Fibroblast of gingiva (primary cell): ENCODE data around the gene ZNF491.
"Not testable (repeated sequence)": the region's sequence is repeated elsewhere in the genome, so short reads cannot be mapped to it uniquely, and the experiment has no call there.

Experiments used
- DNase-seq: peaks from one replicate; pipeline ENCODE4 v3.0.0-alpha.2; 2011; ENCODE audit warnings: low read depth

Gene ZNF491

DNA sequence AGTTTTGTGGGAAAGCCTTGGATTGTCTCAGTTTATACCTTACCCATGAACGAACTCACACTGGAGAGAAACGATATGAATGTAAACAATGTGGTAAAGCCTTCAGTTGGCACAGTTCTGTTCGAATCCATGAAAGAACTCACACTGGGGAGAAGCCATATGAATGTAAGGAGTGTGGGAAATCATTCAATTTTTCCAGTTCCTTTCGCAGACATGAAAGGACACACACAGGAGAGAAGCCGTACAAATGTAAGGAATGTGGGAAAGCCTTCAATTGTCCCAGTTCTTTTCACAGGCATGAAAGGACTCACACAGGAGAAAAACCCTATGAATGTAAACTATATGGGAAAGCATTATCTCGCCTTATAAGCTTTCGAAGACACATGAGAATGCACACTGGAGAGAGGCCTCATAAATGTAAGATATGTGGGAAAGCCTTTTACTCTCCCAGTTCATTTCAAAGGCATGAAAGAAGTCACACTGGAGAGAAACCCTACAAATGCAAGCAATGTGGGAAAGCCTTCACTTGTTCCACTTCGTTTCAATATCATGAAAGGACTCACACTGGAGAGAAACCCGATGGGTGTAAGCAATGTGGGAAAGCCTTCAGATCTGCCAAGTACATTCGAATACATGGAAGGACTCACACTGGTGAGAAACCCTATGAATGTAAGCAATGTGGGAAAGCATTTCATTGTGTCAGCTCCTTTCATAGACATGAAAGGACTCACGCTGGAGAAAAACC lies 8.2 kb downstream of the ZNF491 start:
- DNase-seq: no peak

DNA sequence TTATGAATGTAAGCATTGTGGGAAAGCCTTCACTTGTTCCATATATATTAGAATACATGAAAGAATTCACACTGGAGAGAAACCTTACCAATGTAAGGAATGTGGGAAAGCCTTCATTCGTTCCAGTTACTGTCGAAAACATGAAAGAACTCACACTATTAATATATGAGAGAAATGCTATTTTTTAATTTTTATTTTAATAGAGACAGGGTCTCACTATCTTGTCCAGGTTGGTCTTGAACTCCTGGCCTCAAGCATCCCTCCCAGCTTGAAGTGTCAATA lies 8.7 kb downstream of the ZNF491 start:
- no peak for DNase-seq

DNA sequence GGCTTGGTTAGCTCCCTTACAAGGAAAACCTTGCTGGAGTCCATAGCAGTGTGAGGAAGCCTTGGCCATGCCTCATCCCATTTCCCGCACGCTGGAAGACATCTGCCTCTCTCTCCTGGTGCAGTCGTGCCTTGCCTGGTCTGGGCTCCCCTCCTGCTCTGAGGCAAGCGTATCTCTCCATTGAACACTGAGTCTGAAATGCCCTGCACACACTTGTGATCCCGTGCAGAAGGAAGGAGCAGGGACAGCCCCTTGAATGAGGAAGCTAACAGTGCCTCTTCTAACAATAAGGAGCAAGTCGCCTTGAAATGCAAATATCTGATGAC lies 15.3 kb downstream of the ZNF491 start:
- no peak for DNase-seq

DNA sequence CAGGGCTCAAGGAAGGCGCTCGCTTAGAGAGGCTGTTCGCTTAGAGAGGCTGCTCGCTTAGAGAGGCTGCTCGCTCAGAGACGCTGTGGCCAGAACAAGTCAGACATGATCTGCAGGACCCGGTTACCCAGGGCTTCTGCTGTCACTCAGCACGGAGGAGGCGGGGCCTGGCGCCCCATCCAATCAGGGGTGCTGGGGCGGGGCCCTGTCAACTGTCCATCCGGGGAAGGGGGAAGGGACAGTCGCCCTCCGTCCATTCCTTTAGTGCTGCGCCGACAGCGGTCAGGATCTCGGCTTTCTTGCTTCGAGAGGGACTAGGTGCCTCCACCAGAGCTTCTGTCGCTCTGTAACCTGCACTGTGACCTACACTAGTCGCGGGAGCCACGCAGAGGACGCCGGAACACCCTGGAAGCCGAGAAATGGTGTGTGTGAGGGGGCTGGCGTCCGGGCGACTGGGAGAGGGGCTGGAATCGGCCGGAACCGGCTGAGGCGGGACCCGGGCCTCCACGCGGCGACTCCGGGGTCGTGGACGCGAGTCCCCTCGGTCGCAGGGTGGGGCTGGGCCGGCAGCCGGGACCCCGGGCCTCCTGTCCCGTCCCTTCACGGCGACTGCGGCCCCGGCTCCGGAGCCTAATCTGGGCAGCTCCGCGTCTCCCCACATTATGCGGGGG lies 15.8 kb downstream of the ZNF491 start, which contains the start of gene ZNF440:
Gene ZNF440, plus strand, starts transcription at position 245 of the 671 bp plus-strand sequence. Its CDS starts 175 bp downstream, at position 420.
- peak; percentile 90 for DNase-seq

DNA sequence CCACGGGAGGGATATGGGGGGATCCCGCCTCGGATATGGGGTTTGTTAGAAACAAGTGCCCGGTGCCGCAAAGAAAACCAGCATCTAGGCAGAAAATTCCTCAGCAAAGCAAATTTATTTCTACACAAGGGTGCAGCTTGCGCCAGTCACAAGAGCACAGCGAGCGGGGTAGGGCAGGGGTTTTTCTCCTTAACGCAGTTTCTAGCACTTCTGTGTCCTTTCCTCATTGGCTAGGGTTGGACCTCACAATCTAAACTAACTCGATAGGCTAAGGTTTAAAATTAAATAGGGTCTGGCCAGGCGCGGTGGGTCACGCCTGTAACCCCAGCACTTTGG lies 16.3 kb downstream of the ZNF491 start:
- peak; percentile 40 for DNase-seq

DNA sequence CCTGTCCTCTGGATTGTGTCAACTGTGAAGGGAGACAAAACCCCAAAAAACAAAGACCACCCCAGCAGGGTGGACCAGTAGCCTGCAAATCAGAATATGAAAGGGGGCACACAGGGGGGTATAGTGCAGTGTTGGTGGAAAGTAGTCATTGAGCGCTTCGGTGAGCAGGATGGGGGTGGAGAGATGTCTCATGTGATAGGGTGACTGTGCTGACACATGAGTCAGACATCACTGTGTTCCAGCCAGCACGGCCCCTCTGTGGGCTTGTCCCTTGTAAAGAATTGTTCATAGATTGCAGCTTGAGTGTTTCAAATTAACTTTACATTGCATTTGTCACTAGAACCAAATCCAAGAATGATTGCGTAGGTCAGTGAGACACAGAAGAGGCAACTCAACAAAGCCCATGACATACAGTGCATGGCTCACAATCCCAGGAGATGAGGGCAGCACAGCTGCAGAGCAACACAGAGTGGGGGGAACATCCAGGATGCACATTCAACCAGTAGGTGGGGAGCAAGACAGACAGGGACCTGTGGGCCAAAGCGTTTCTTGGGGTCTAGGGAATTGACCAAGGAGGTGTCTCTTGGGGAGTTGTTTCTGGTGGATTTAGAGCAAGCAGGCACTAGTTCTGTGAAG lies 23.3 kb downstream of the ZNF491 start:
- peak; percentile 9 for DNase-seq

DNA sequence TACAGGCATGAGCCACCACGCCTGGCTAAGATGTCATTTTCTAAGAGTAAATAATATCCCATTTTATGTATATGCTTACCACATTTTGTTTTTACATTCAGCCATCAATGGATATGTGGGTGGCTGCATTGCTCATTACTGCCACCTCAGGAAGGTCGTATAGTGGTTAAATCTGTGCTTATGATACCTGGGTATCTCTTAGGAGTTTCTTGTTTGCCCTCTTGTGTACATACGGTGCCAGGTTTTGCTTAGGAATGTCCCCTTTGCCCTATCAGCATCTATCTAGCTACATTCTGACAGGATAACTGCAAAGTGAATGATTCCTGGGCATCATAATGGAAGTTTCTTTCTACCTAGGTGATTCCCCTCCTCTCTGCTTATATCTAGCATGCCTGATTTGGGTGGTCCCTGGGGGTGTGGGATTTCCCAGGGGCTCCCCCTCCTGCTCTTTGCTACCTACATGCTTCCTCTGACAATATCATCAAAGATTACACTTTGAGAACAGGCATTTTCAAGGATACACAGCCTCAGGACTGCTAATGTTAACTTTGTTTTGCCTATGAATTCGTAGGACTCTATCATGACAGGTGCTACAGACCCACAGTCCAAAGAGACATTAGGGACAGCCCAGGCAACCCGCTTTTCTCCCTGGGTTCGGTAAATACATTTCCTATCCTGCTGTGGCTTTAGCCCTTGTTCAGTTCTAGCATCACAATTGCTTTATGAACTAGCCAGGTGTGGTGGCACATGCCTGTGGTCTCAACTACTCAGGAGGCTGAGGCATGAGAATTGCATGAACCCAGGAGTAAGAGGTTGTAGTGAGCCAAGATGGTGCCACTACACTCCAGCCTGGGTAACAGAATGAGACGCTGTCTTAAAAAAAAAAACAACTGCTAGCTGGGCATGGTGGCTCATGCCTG lies 30.9 kb downstream of the ZNF491 start:
- DNase-seq: not testable (repeated sequence)

DNA sequence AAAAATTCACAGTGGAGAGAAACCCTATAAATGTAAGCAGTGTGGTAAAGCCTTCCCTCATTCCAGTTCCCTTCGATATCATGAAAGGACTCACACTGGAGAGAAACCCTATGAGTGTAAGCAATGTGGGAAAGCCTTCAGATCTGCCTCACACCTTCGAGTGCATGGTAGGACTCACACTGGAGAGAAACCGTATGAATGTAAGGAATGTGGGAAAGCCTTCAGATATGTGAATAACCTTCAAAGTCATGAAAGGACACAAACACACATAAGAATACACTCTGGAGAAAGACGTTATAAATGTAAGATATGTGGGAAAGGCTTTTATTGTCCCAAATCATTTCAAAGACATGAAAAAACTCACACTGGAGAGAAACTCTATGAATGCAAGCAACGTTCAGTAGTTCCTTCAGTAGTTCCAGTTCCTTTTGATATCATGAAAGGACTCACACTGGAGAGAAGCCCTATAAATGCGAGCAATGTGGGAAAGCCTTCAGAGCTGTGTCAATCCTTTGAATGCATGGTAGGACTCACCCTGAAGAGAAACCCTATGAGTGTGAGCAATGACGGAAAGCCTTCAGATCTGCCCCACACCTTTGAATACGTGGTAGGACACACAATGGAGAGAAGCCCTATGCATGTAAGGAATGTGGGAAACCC lies 34.1 kb downstream of the ZNF491 start:
- DNase-seq: no peak

DNA sequence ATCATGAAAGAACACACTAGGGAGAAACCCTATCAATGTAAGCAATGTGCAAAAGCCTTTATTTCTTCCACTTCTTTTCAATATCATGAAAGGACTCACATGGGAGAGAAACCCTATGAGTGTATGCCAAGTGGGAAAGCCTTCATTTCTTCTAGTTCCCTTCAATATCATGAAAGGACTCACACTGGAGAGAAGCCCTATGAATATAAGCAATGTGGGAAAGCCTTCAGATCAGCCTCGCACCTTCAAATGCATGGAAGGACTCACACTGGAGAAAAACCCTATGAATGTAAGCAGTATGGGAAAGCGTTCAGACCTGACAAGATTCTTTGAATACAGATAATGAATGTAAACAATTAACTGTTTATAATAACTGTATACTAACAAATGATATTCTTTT lies 35.2 kb downstream of the ZNF491 start:
- DNase-seq: no peak

DNA sequence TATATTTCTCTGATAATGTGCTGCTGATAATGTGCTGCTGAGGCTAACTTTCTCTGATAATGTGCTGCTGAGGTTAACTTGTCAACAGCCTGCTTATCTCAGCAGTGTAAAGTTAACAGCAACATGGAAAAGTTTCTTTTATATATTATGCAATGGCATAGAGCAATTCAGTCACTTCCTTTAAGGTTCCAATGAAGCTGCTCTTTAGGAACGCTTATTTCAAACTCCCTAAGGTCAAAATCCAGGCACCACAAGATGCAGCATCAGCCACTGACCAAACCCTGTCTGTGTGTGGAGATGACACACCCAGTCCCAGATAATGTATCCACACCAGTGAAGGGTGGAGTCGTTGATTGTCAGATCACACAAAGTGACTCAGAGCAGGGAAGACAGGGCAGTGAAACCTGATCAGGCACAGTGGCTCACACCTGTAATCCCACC lies 37.3 kb downstream of the ZNF491 start:
- not testable (repeated sequence) for DNase-seq

DNA sequence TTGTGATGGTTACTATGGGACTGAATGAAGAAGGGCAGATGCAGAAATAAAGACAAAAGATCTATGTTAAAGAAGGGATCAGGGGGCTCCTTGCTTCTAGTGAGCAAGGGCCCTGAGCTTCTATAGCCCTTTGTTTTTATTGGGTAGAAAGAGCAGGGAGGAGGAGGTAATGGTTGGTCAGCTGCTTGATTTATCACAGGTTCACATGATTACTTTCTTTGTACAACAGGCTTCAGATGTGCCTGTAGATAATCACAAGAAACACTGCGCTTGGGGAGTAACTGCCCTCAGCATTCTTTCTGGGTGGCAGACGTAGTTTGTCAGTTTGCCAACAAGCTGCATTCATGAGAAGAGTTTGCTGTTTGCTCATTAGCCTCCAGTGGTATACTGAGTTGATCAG lies 45.4 kb downstream of the ZNF491 start:
- DNase-seq: no peak

DNA sequence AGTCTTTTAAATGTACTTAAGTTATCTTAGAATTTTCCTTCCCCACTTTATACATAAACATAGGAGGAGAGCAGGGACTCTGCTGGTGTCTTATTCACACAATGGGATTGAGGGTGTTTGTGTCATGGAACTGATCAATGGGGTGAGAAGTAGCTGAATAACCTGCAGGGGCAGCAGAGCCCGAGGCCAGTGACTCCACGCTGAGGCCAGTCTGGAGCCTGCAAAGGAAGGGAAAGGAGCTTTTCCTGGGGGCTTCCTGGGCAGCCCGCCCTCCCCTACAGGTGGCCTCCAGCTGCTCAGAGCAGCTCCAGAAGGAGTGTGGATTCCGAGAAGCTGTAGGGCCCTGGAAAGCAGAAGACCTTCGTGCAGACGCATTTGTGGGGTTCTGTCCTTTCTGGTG lies 49.3 kb downstream of the ZNF491 start:
- not testable (repeated sequence) for DNase-seq

DNA sequence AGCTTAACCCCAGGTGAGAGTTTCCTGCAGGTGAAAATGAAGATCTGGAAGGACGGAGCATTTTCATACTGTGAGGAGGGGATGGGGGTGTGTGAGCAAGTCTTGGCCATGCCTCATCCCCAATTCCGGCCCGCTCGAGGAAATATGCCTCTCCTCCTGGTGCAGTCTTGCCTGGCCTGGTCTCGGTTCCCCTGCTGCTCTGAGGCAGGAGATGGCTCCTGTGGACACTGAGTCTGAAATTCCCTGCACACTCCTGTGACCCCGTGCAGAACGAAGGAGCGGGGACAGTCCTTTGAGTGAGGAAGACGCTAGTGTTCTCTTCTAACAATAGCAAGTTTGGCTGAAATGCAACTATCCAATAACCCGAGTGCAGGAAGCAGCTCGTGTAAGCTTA lies 49.9 kb downstream of the ZNF491 start:
- DNase-seq: no peak

DNA sequence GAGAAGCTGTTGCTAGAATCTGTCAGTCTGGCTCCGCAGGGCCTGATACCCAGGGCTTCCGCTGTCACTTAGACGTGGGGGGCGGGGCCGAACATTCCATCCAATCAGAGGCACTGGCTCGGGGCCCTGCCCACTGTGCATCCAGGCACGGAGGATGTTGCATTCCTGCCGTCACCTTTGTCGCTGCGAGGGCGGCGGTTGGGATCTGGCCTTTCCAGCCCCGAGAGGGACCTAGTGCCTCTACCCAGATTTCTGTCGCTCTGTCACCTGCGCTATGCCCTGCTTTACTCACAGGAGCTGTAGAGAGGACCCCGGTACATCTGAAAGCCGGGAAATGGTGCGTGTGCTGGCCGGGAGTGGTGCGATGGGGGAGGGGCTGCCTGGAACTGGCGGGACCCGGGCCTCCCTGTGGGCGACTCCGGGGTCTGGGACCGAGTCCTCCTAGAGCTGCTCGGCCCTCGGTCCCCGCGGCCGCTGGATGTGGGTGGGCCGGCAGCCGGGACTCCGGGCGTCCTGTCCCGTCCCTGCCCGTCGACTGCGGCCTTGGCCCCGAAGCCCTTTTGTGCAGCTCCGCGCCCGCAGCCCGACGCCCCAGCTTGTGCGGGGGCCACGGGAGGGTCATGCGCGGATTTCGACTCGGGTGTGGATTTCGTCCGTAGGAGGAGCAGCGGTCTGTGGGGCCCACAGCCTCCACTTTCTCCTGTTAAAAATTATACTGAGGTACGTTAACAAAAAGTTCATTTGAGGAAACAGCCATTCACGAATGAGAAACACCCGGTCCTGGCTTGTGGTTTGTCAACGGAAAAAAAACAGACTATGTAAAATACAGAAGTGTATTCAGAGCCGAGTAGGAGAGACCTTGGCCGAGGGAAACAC lies 50.5 kb downstream of the ZNF491 start, which contains the start of gene ZNF439:
Gene ZNF439, plus strand, starts transcription at position 133 of the 876 bp plus-strand sequence. Its CDS starts 142 bp downstream, at position 275.
- DNase-seq: peak; percentile 39

DNA sequence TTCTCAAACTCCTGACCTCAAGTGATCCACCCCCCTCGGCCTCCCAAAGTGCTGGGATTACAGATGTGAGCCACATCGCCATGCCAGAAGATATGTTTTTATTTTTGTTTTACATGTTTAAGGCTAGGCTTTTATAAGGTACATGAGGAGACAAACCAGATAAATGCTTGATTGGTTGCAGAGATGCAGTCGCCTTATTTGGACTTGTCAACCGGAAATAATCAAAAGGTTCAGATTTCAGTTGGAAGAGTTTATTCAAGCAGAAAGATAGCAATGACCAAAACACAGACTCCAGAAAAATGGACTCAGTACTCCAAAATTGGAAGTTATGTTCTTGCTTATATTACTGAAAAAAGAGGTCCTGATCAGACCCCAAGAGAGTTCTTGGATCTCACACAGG lies 52.0 kb downstream of the ZNF491 start:
- DNase-seq: not testable (repeated sequence)

DNA sequence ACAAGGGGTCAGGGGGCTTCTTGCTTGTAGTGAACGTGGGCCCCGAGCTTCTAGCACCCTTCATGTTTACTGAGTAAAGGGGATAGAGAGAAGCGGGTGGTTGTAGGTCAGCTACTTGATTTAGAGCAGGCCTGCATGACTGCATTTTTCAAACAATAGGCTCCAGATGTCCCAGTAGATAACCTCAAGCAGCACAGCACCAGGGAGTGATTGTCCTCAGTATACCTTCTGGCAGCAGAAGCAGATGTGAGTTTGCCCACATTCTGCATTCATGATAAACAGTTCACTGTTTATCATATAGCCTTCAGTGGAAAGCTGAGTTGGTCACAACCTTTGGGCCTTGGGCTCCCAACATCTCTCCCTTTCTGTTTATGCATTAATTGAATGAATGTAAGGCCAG lies 55.0 kb downstream of the ZNF491 start:
- no peak for DNase-seq

DNA sequence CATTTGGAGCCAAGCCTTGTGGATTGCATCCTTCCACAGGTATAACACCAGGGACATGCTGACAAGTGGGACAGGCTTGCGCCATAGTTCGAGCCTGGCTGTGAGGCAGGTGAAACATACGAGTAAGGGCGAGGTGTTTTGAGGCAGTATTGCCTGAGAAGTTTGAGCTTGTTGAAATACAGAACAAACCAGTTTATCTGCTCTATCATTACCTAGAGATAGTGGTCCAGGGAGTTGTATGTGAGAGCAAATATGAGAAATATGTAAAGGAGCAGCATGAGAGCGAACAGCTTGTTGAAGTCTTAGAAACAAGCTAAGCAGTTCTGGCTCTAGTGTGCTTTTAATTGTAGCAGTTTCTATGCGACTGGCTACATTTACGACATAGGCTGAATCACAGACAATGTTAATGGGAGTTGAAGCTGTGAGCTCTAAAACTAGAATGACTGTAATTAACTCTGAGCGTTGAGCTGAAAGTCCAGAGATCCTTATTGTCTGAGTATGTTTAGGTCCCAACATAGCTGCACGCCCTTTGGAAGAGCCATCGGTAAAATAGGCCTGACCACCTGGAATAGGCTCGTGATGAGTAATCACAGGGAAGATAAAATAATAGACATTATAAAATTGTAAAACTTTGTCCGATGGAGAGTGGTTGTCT lies 58.4 kb downstream of the ZNF491 start:
- DNase-seq: no peak
